SJSA1 (cell line): Measurements from ENCODE around the gene CDC42EP4. TPM values are rescaled to one million over a fixed set of nuclear protein-coding genes. Genes with fewer than 3 reads are reported as not detected.

Source experiments
- DNase-seq, 2 experiments: peaks; one replicate each; pipeline ENCODE4 v3.0.0-alpha.2; 2015 to 2020; ENCODE audit warnings: low spot score in 2 of 2, low read depth in 1 of 2
- H3K27ac ChIP-seq: fragments of 250-450 bp; sonication (Bioruptor Pico); 2 replicates; pipeline ENCODE4 v1.5.1; 2020; ENCODE audit warnings: mild to moderate bottlenecking, moderate library complexity
- H3K27me3 ChIP-seq: fragments of 250-450 bp; sonication (Bioruptor Pico); replicated peaks from 2 replicates; pipeline ENCODE4 v1.5.1; 2020; ENCODE audit warnings: mild to moderate bottlenecking, moderate library complexity
- H3K36me3 ChIP-seq: fragments of 250-450 bp; sonication (Bioruptor Pico); 2 replicates; pipeline ENCODE4 v1.5.1; 2020; ENCODE audit warnings: mild to moderate bottlenecking
- H3K4me1 ChIP-seq: fragments of 250-450 bp; sonication (Bioruptor Pico); replicated peaks from 2 replicates; pipeline ENCODE4 v1.6.1; 2021; ENCODE audit warnings: mild to moderate bottlenecking
- H3K4me3 ChIP-seq: fragments of 250-450 bp; sonication (Bioruptor Pico); 2 replicates; pipeline ENCODE4 v1.5.1; 2020; ENCODE audit warnings: mild to moderate bottlenecking
- H3K9me3 ChIP-seq: fragments of 250-450 bp; sonication (Bioruptor Pico); replicated peaks from 2 replicates; pipeline ENCODE4 v1.5.1; 2020; ENCODE audit warnings: mild to moderate bottlenecking
- total RNA-seq: library from RNA; depleted of rRNA; stranded (reverse); fragments of >200 nt; shearing (Covaris generic); gene quantifications from 2 replicates; pipeline ENCODE4 v1.2.3, GENCODE V29; 2014; rRNA removed

CDC42EP4 gene
- 55.2 and 76.1 TPM in 2 replicates for total RNA-seq

- DNase-seq, result peak; percentile 97 to 99
- peaks cover 36% of the 10 kb centered on the region for H3K36me3 ChIP-seq
- H3K4me1 ChIP-seq, result peaks cover 48% of the 10 kb centered on the region
- peak within 1 kb of the TSS; percentile 94 for H3K4me3 ChIP-seq
- peak within 1 kb of the TSS; percentile 91 for H3K27ac ChIP-seq
- H3K27me3 ChIP-seq, result no peaks in the 10 kb centered on the region
- 0 out of 2 replicates have a peak, but pooled peaks cover 5% of the 10 kb centered on the region for H3K9me3 ChIP-seq
Observed at GRCh38 chr17:73311781-73312641, at the start of gene CDC42EP4. Gene CDC42EP4 (minus strand): TSS chr17:73312001. CDS start chr17:73286500, 25,501 bp downstream.

GRCh38 chr17:73360961-73361761, 49.4 kb upstream of the CDC42EP4 start:
- Histone ChIP-seq H3K27me3 (no peaks in the 10 kb centered on the region), H3K4me1 (peaks cover 11% of the 10 kb centered on the region), H3K36me3 (no peaks in the 10 kb centered on the region), H3K4me3 (no peak overlapping the region), H3K27ac (no peak overlapping the region), H3K9me3 (no peaks in the 10 kb centered on the region)
- DNase-seq, result no peak

GRCh38 chr17:73359987-73360410, 48.2 kb upstream of the CDC42EP4 start:
- DNase-seq, result no peak
- Histone ChIP-seq H3K4me1 (peaks cover 21% of the 10 kb centered on the region), H3K27me3 (no peaks in the 10 kb centered on the region), H3K36me3 (no peaks in the 10 kb centered on the region), H3K9me3 (no peaks in the 10 kb centered on the region), H3K4me3 (no peak overlapping the region), H3K27ac (no peak overlapping the region)

GRCh38 chr17:73359352-73359751, 47.6 kb upstream of the CDC42EP4 start:
- Histone ChIP-seq H3K27ac (no peak overlapping the region), H3K9me3 (no peaks in the 10 kb centered on the region), H3K4me3 (no peak overlapping the region), H3K27me3 (no peaks in the 10 kb centered on the region), H3K36me3 (no peaks in the 10 kb centered on the region), H3K4me1 (peaks cover 21% of the 10 kb centered on the region)
- DNase-seq, result no peak

GRCh38 chr17:73358668-73359067, 46.9 kb upstream of the CDC42EP4 start:
- no peak for DNase-seq
- H3K27ac ChIP-seq, result no peak overlapping the region
- no peaks in the 10 kb centered on the region for H3K36me3 ChIP-seq
- H3K9me3 ChIP-seq, result no peaks in the 10 kb centered on the region
- H3K4me3 ChIP-seq, result no peak overlapping the region
- H3K4me1 ChIP-seq, result peaks cover 21% of the 10 kb centered on the region
- no peaks in the 10 kb centered on the region for H3K27me3 ChIP-seq

- no peak overlapping the region for H3K27ac ChIP-seq
Observed at GRCh38 chr17:73357981-73358380, 46.2 kb upstream of the CDC42EP4 start.

GRCh38 chr17:73357318-73357717, 45.5 kb upstream of the CDC42EP4 start:
- Histone ChIP-seq H3K27ac (no peak overlapping the region), H3K36me3 (no peaks in the 10 kb centered on the region), H3K9me3 (no peaks in the 10 kb centered on the region), H3K4me3 (no peak overlapping the region), H3K4me1 (peaks cover 21% of the 10 kb centered on the region), H3K27me3 (no peaks in the 10 kb centered on the region)
- no peak for DNase-seq

More at GRCh38 chr17:73357981-73358380, 46.2 kb upstream of the CDC42EP4 start:
- Histone ChIP-seq H3K4me1 (peaks cover 21% of the 10 kb centered on the region), H3K9me3 (no peaks in the 10 kb centered on the region), H3K36me3 (no peaks in the 10 kb centered on the region), H3K27me3 (no peaks in the 10 kb centered on the region), H3K4me3 (no peak overlapping the region)
- peak in 1 of 2 experiments; percentile 42 for DNase-seq

- no peak overlapping the region for H3K4me3 ChIP-seq
- H3K36me3 ChIP-seq, result no peaks in the 10 kb centered on the region
- no peaks in the 10 kb centered on the region for H3K27me3 ChIP-seq
- H3K27ac ChIP-seq, result no peak overlapping the region
- peaks cover 21% of the 10 kb centered on the region for H3K4me1 ChIP-seq
- DNase-seq, result peak in 1 of 2 experiments; percentile 45
- H3K9me3 ChIP-seq, result no peaks in the 10 kb centered on the region
Observed at GRCh38 chr17:73356561-73357170, 44.9 kb upstream of the CDC42EP4 start.

- H3K4me3 ChIP-seq, result no peak overlapping the region
- H3K4me1 ChIP-seq, result peaks cover 16% of the 10 kb centered on the region
- peak in 1 of 2 experiments; percentile 47 for DNase-seq
- no peaks in the 10 kb centered on the region for H3K36me3 ChIP-seq
- H3K27me3 ChIP-seq, result no peaks in the 10 kb centered on the region
- no peak overlapping the region for H3K27ac ChIP-seq
- no peaks in the 10 kb centered on the region for H3K9me3 ChIP-seq
Observed at GRCh38 chr17:73354423-73355284, 42.9 kb upstream of the CDC42EP4 start.

- H3K27me3 ChIP-seq, result no peaks in the 10 kb centered on the region
- no peak overlapping the region for H3K27ac ChIP-seq
- no peaks in the 10 kb centered on the region for H3K36me3 ChIP-seq
- H3K4me1 ChIP-seq, result peaks cover 16% of the 10 kb centered on the region
- no peak overlapping the region for H3K4me3 ChIP-seq
- no peak for DNase-seq
- H3K9me3 ChIP-seq, result no peaks in the 10 kb centered on the region
Observed at GRCh38 chr17:73352261-73352660, 40.5 kb upstream of the CDC42EP4 start.

GRCh38 chr17:73351764-73352163, 40.0 kb upstream of the CDC42EP4 start:
- Histone ChIP-seq H3K27ac (no peak overlapping the region), H3K4me3 (no peak overlapping the region), H3K36me3 (no peaks in the 10 kb centered on the region), H3K4me1 (peaks cover 18% of the 10 kb centered on the region), H3K27me3 (no peaks in the 10 kb centered on the region), H3K9me3 (no peaks in the 10 kb centered on the region)
- no peak for DNase-seq

GRCh38 chr17:73350864-73351263, 39.1 kb upstream of the CDC42EP4 start:
- no peak overlapping the region for H3K4me3 ChIP-seq
- DNase-seq, result no peak
- H3K27me3 ChIP-seq, result no peaks in the 10 kb centered on the region
- H3K4me1 ChIP-seq, result peaks cover 16% of the 10 kb centered on the region
- no peak overlapping the region for H3K27ac ChIP-seq
- H3K9me3 ChIP-seq, result no peaks in the 10 kb centered on the region
- no peaks in the 10 kb centered on the region for H3K36me3 ChIP-seq

- no peaks in the 10 kb centered on the region for H3K9me3 ChIP-seq
- H3K36me3 ChIP-seq, result no peaks in the 10 kb centered on the region
- DNase-seq, result no peak
- H3K4me1 ChIP-seq, result peaks cover 8% of the 10 kb centered on the region
- no peaks in the 10 kb centered on the region for H3K27me3 ChIP-seq
- no peak overlapping the region for H3K27ac ChIP-seq
- no peak overlapping the region for H3K4me3 ChIP-seq
Observed at GRCh38 chr17:73349647-73350046, 37.8 kb upstream of the CDC42EP4 start.
